H9 (cell line): ENCODE data around the gene EMP3. TPM values are rescaled to one million over a fixed set of nuclear protein-coding genes. Genes with fewer than 3 reads are reported as not detected.

ENCODE experiments used
- DNase-seq: peaks from one replicate; pipeline ENCODE4 v3.0.0-alpha.2; 2017
- H2AFZ ChIP-seq: one replicate; pipeline ENCODE4 v1.6.1; 2013; ENCODE audit warnings: mild to moderate bottlenecking, low read length, control low read depth, moderate library complexity
- H2AK5ac ChIP-seq: 2 replicates; pipeline ENCODE4 v1.6.1; 2013; ENCODE audit warnings: low read length, control low read depth, mixed read lengths; ENCODE audit not compliant: insufficient read length
- H2BK120ac ChIP-seq: one replicate; pipeline ENCODE4 v1.6.1; 2013; ENCODE audit warnings: low read depth, mild to moderate bottlenecking, low read length, control low read depth, inconsistent platforms; ENCODE audit not compliant: poor library complexity, severe bottlenecking
- H2BK12ac ChIP-seq: 2 replicates; pipeline ENCODE4 v1.6.1; 2013; ENCODE audit warnings: low read length, control low read depth, mixed read lengths, low read depth; ENCODE audit not compliant: insufficient read length
- H2BK15ac ChIP-seq: 2 replicates; pipeline ENCODE4 v1.6.1; 2013; ENCODE audit warnings: low read depth, low read length, control low read depth
- H2BK20ac ChIP-seq: one replicate; pipeline ENCODE4 v1.6.1; 2013; ENCODE audit warnings: low read depth, mild to moderate bottlenecking, low read length, control low read depth, inconsistent platforms; ENCODE audit not compliant: poor library complexity, severe bottlenecking
- H2BK5ac ChIP-seq: 2 replicates; pipeline ENCODE4 v1.6.1; 2013; ENCODE audit warnings: low read length, control low read depth, mixed read lengths; ENCODE audit not compliant: insufficient read length
- H3K14ac ChIP-seq: 2 replicates; pipeline ENCODE4 v1.6.1; 2013; ENCODE audit warnings: low read length, control low read depth; ENCODE audit not compliant: insufficient read depth
- H3K18ac ChIP-seq: 2 replicates; pipeline ENCODE4 v1.6.1; 2013; ENCODE audit warnings: low read depth, mild to moderate bottlenecking, mixed read lengths, low read length, control low read depth; ENCODE audit not compliant: insufficient read length
- H3K23ac ChIP-seq: 2 replicates; pipeline ENCODE4 v1.6.1; 2013; ENCODE audit warnings: low read length, control low read depth, mixed read lengths, low read depth; ENCODE audit not compliant: insufficient read length
- H3K23me2 ChIP-seq: 2 replicates; pipeline ENCODE4 v1.6.1; 2013; ENCODE audit warnings: low read depth, mild to moderate bottlenecking, mixed read lengths, low read length, control low read depth; ENCODE audit not compliant: insufficient read length, poor library complexity, severe bottlenecking
- H3K27ac ChIP-seq: 2 replicates; pipeline ENCODE4 v1.5.1; 2013; ENCODE audit warnings: low read length, control low read depth, mixed read lengths, low read depth; ENCODE audit not compliant: insufficient read length
- H3K27me3 ChIP-seq: 2 replicates; pipeline ENCODE4 v1.6.1; 2013; ENCODE audit warnings: low read length, control low read depth, inconsistent platforms; ENCODE audit not compliant: insufficient read depth
- H3K4ac ChIP-seq: 2 replicates; pipeline ENCODE4 v1.6.1; 2013; ENCODE audit warnings: low read depth, mild to moderate bottlenecking, control low read depth, inconsistent platforms, low read length, moderate library complexity
- H3K4me1 ChIP-seq: 2 replicates; pipeline ENCODE4 v1.6.1; 2013; ENCODE audit warnings: low read length, control low read depth, inconsistent platforms; ENCODE audit not compliant: insufficient read depth
- H3K4me2 ChIP-seq: 2 replicates; pipeline ENCODE4 v1.6.1; 2013; ENCODE audit warnings: low read length, control low read depth, mixed read lengths; ENCODE audit not compliant: insufficient read length, insufficient read depth
- H3K56ac ChIP-seq: 2 replicates; pipeline ENCODE4 v1.6.1; 2013; ENCODE audit warnings: low read depth, mild to moderate bottlenecking, mixed read lengths, low read length, control low read depth; ENCODE audit not compliant: insufficient read length
- H3K79me1 ChIP-seq: 2 replicates; pipeline ENCODE4 v1.6.1; 2013; ENCODE audit warnings: low read depth, mild to moderate bottlenecking, moderate library complexity, low read length, control low read depth, inconsistent platforms; ENCODE audit not compliant: insufficient read depth, poor library complexity, severe bottlenecking
- H3K79me2 ChIP-seq: 2 replicates; pipeline ENCODE4 v1.6.1; 2013; ENCODE audit warnings: low read length, control low read depth, inconsistent platforms; ENCODE audit not compliant: insufficient read depth
- H3K9ac ChIP-seq: 2 replicates; pipeline ENCODE4 v1.6.1; 2013; ENCODE audit warnings: low read length, control low read depth, mixed read lengths; ENCODE audit not compliant: insufficient read length; ENCODE audit errors: extremely low read depth
- H3K9me3 ChIP-seq: one replicate; pipeline ENCODE4 v1.6.1; 2013; ENCODE audit warnings: low read depth, low read length, inconsistent platforms; ENCODE audit not compliant: control insufficient read depth
- H3T11ph ChIP-seq: one replicate; pipeline ENCODE4 v1.6.1; 2013; ENCODE audit warnings: mild to moderate bottlenecking, low read length, control low read depth, inconsistent platforms
- H4K20me1 ChIP-seq: one replicate; pipeline ENCODE4 v1.6.1; 2013; ENCODE audit not compliant: control insufficient read depth, insufficient read length, insufficient read depth
- H4K5ac ChIP-seq: 2 replicates; pipeline ENCODE4 v1.6.1; 2013; ENCODE audit warnings: low read depth, mild to moderate bottlenecking, mixed read lengths, low read length, control low read depth; ENCODE audit not compliant: insufficient read length
- H4K8ac ChIP-seq: replicated peaks from 2 replicates; pipeline ENCODE4 v1.6.1; 2013; ENCODE audit warnings: low read length, control low read depth, mixed read lengths, low read depth; ENCODE audit not compliant: insufficient read length
- H4K91ac ChIP-seq: 2 replicates; pipeline ENCODE4 v1.6.1; 2013; ENCODE audit warnings: low read depth, mild to moderate bottlenecking, moderate library complexity, mixed read lengths, low read length, control low read depth; ENCODE audit not compliant: insufficient read length
- H3K27ac Mint-ChIP-seq, 3 experiments: 2 replicates in 2 of 3; 3 replicates in 1 of 3; pipeline ENCODE4 v1.8.0; 2020 to 2021; ENCODE audit warnings: mixed read lengths in 3 of 3, mild to moderate bottlenecking in 1 of 3, moderate library complexity in 1 of 3
- H3K27me3 Mint-ChIP-seq: 2 replicates; pipeline ENCODE4 v1.8.0; 2021; ENCODE audit warnings: low read depth, mild to moderate bottlenecking, moderate library complexity, mixed read lengths
- H3K36me3 Mint-ChIP-seq, 3 experiments: 2 replicates in 2 of 3; 3 replicates in 1 of 3; pipeline ENCODE4 v1.8.0; 2020 to 2021; ENCODE audit warnings: low read depth in 3 of 3, mixed read lengths in 3 of 3; ENCODE audit not compliant: insufficient read depth in 1 of 3
- H3K4me1 Mint-ChIP-seq, 2 experiments: 2 replicates each; pipeline ENCODE4 v1.8.0; 2020; ENCODE audit warnings: mixed read lengths in 2 of 2
- H3K4me3 Mint-ChIP-seq, 2 experiments: 2 replicates in 1 of 2; 3 replicates in 1 of 2; pipeline ENCODE4 v1.8.0; 2020 to 2021; ENCODE audit warnings: mild to moderate bottlenecking in 2 of 2, mixed read lengths in 2 of 2, moderate library complexity in 1 of 2
- H3K9me3 Mint-ChIP-seq, 2 experiments: 2 replicates in 1 of 2; 3 replicates in 1 of 2; pipeline ENCODE4 v1.8.0; 2020; ENCODE audit warnings: mild to moderate bottlenecking in 2 of 2, mixed read lengths in 2 of 2, moderate library complexity in 1 of 2
- WGBS: extraction: QIAGEN DNeasy Blood & Tissue Kit; methylation state at CpG from one replicate; pipeline ENCODE4 v1.1.7; 2013; ENCODE audit warnings: missing lambda C conversion rate, low lambda C conversion rate, mixed read lengths; ENCODE audit not compliant: insufficient read length; ENCODE audit errors: extremely low coverage; 5-methylcytosine and 5-hydroxymethylcytosine counted together
- total RNA-seq: library from RNA; stranded (reverse); gene quantifications from 2 replicates; pipeline ENCODE4 v1.2.1, GENCODE V29; 2021
- TF ChIP-seq, protein P1 (sequence below): fragments of 200-600 bp; sonication (generic); conservative IDR thresholded peaks from 3 replicates; pipeline ENCODE4 v1.8.0; 2021; ENCODE audit warnings: antibody characterized with exemption, mild to moderate bottlenecking

The EMP3 gene
- total RNA-seq, 1 experiment from 2014 or later: 9.6 TPM

DNA sequence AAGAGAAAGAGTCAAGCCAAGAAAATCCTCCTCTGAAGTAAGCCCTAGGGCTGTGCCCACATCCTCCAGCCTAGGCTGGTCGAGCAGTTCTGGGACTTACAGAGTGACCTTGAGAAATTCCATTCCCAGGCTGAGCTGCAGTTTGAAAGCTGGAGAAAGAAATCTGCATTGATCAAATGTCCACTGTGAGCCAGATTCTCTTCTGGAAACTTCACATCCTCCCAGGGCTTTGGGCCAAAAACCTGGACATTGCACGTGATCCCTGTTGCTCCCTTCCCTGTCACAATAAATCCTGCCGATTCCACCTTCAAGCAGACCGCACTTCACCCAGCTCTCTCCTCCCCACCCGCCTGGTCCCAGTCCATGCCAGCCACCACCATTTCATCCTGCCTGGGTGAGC, 22.7 kb downstream of the EMP3 start:
- Mint-ChIP-seq H3K4me3 (no peak overlapping the region), H3K36me3 (peaks cover 0 to 4% (median 0%) of the 10 kb centered on the region in 3 experiments; a peak in 1 of 7 replicates), H3K4me1 (peaks cover 2 to 3% of the 10 kb centered on the region in 2 experiments; a peak in 3 of 4 replicates), H3K27ac (peak overlapping the region in 1 of 3 experiments; percentile 5; a peak in 1 of 7 replicates), H3K27me3 (no peaks in the 10 kb centered on the region), H3K9me3 (no peaks in the 10 kb centered on the region)
- Histone ChIP-seq H3K14ac (no peak overlapping the region), H4K20me1 (no peaks in the 10 kb centered on the region), H4K91ac (no peak overlapping the region), H4K5ac (no peak overlapping the region), H2BK15ac (no peak overlapping the region), H3T11ph (no peak overlapping the region), H3K4me2 (no peak overlapping the region), H2BK20ac (no peak overlapping the region), H4K8ac (no peak overlapping the region), H3K4me1 (no peaks in the 10 kb centered on the region), H3K4ac (no peak overlapping the region), H2BK12ac (no peak overlapping the region), H2BK120ac (no peak overlapping the region), H3K9ac (no peak overlapping the region), H3K79me2 (no peaks in the 10 kb centered on the region), H3K27ac (no peak overlapping the region), H2AK5ac (no peak overlapping the region), H2AFZ (no peak overlapping the region), H3K9me3 (no peaks in the 10 kb centered on the region), H3K18ac (no peak overlapping the region), H3K23me2 (no peaks in the 10 kb centered on the region), H3K27me3 (no peaks in the 10 kb centered on the region), H3K23ac (no peak overlapping the region), H2BK5ac (no peak overlapping the region), H3K56ac (no peak overlapping the region), H3K79me1 (no peaks in the 10 kb centered on the region)
- no CpG with 5 or more reads among the region's 5 CpGs for WGBS
- TF ChIP-seq, protein P1, sequence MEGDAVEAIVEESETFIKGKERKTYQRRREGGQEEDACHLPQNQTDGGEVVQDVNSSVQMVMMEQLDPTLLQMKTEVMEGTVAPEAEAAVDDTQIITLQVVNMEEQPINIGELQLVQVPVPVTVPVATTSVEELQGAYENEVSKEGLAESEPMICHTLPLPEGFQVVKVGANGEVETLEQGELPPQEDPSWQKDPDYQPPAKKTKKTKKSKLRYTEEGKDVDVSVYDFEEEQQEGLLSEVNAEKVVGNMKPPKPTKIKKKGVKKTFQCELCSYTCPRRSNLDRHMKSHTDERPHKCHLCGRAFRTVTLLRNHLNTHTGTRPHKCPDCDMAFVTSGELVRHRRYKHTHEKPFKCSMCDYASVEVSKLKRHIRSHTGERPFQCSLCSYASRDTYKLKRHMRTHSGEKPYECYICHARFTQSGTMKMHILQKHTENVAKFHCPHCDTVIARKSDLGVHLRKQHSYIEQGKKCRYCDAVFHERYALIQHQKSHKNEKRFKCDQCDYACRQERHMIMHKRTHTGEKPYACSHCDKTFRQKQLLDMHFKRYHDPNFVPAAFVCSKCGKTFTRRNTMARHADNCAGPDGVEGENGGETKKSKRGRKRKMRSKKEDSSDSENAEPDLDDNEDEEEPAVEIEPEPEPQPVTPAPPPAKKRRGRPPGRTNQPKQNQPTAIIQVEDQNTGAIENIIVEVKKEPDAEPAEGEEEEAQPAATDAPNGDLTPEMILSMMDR: no peak
- DNase-seq: no peak
